ENCODE data around the gene PLBD2.

- TF ChIP-seq NRF1 (conservative IDR thresholded peaks at IDR 0.05 in 1 of 2, IDR thresholded peaks at IDR 0.05 in 1 of 2), result no peak
- no peak for TF ChIP-seq POLR2A (conservative IDR thresholded peaks at IDR 0.05)
- no peak for TF ChIP-seq MXD1 (CRISPR knock-in tag; IDR thresholded peaks at IDR 0.05; ENCODE audit: borderline replicate concordance, poor library complexity, severe bottlenecking)
- no peak for TF ChIP-seq SNIP1 (IDR thresholded peaks at IDR 0.05; ENCODE audit: low read depth)
- TF ChIP-seq MYC (IDR thresholded peaks at IDR 0.05; ENCODE audit: low read depth, low read length), result no peak
- no peak for TF ChIP-seq MYC (CRISPR knock-in tag; IDR thresholded peaks at IDR 0.05; ENCODE audit: borderline replicate concordance, low read depth)
Observed at GRCh38 chr12:113365639-113366395, 7.4 kb downstream of the PLBD2 start.

Data from K562 (cell line).